Small intestine (tissue), 7 donors: ENCODE data around the gene PLD5. TPM values are rescaled to one million over a fixed set of nuclear protein-coding genes. Genes with fewer than 3 reads are reported as not detected.

Experiments used
- DNase-seq, 2 donors: peaks; one replicate each; pipeline versions ENCODE4 v3.0.0 to v3.0.0-alpha.2; 2013
- FAIRE-seq: peaks from 2 replicates; lab custom pipeline; 2012; peaks lifted over from hg19 to GRCh38; lab: Jason Lieb, UNC
- H3K27ac ChIP-seq, 3 donors: one replicate each; pipeline ENCODE4 v1.5.1; 2013; ENCODE audit warnings: low read length in 2 of 3, mild to moderate bottlenecking in 2 of 3, control low read depth in 1 of 3, inconsistent platforms in 1 of 3, low read depth in 1 of 3, moderate library complexity in 1 of 3
- H3K27me3 ChIP-seq, 3 donors: one replicate each; pipeline ENCODE4 v1.6.1; 2013; ENCODE audit warnings: low read length in 3 of 3, inconsistent platforms in 1 of 3; ENCODE audit not compliant: control insufficient read depth in 3 of 3, insufficient read depth in 3 of 3
- H3K36me3 ChIP-seq, 3 donors: one replicate each; pipeline ENCODE4 v1.6.1; 2013; ENCODE audit warnings: low read length in 3 of 3, inconsistent platforms in 1 of 3, low read depth in 1 of 3, mild to moderate bottlenecking in 1 of 3, moderate library complexity in 1 of 3; ENCODE audit not compliant: control insufficient read depth in 3 of 3, insufficient read depth in 2 of 3
- H3K4me1 ChIP-seq, 3 donors: one replicate each; pipeline ENCODE4 v1.6.1; 2013; ENCODE audit warnings: low read length in 2 of 3, inconsistent platforms in 1 of 3, low read depth in 1 of 3, mild to moderate bottlenecking in 1 of 3, moderate library complexity in 1 of 3; ENCODE audit not compliant: control insufficient read depth in 3 of 3, insufficient read depth in 2 of 3
- H3K4me3 ChIP-seq, 3 donors: one replicate each; pipeline ENCODE4 v1.5.1; 2013; ENCODE audit warnings: low read length in 3 of 3, control low read depth in 1 of 3, inconsistent platforms in 1 of 3, low read depth in 1 of 3, mild to moderate bottlenecking in 1 of 3, moderate library complexity in 1 of 3
- H3K9me3 ChIP-seq, 2 donors: one replicate each; pipeline ENCODE4 v1.6.1; 2013; ENCODE audit warnings: low read depth in 1 of 2, low read length in 1 of 2; ENCODE audit not compliant: control insufficient read depth in 2 of 2, insufficient read depth in 1 of 2
- WGBS, 3 donors: extraction: QIAGEN DNeasy Blood & Tissue Kit; methylation state at CpG; one replicate each; pipeline ENCODE4 v1.1.7; 2013; 5-methylcytosine and 5-hydroxymethylcytosine counted together
- polyA plus RNA-seq, 4 donors: library from polyadenylated mRNA; stranded (reverse) in 3 of 4; unstranded in 1 of 4; fragments of 200-250 nt in 3 of 4; fragments of 120-200 nt in 1 of 4; gene quantifications; one replicate each; pipeline versions ENCODE4 v1.2.1 to v1.2.3, GENCODE V29; 2013
- donor health status: healthy with polysubstance abuse.
- donor health status: control.
- donor health status: control.
- donor health status: Bipolar disorder and iron deficiency.
- donor health status: healthy.

The PLD5 gene
- polyA plus RNA-seq, 4 donors = 0.12 to 0.13 TPM; not detected in 2

DNA sequence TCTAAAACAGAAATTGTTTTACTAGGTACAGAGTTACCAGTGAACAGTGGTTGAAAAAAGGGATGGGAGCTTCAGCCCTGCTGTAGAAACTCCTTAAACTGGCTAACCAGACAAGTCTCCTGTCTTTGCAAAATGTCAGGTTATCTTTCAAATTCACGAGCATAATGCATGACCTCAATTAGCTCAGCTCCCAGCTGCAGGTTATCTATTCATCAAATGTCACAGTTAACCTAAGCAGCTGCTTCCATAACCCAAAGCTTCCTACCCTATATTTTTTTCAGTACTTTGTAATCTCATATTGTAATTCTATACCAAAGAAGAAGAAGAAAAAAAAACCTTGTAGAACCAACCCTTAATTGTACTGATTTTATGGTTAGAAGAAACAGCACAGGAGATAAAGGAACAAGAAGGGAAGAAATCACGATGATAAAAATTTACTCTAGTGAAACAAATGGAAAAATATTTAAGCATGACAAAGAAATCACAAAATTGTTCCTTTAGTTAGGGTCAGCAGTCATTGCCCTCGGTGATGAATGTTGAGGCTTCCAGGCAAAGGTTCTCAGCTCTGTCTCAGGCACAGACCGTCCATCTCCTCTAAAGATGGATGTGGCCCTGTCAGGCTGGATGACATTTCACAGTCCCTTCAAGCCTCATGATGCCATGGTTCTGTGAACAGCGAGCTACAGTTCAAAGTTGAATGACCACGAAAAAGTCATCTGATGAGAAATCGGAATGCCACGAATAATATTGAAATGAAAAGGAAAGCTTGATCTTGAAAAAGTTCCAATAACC lies 95.9 kb downstream of the PLD5 start:
- no peaks in the 10 kb centered on the region for H3K27me3 ChIP-seq
- no peak overlapping the region for H3K4me3 ChIP-seq
- DNase-seq (no peak), FAIRE-seq (no peak)
- no peaks in the 10 kb centered on the region for H3K36me3 ChIP-seq
- H3K9me3 ChIP-seq = peaks cover 0 to 7% of the 10 kb centered on the region in 2 donors
- 58 to 68% (median 66%) methylated on average over 8 of the region's 8 CpGs for WGBS, 3 donors
- no peak overlapping the region for H3K27ac ChIP-seq
- H3K4me1 ChIP-seq = no peaks in the 10 kb centered on the region

GRCh38 chr1:242427519-242427918 lies 97.0 kb downstream of the PLD5 start:
- DNase-seq (no peak), FAIRE-seq (no peak)
- Histone ChIP-seq H3K27me3 (no peaks in the 10 kb centered on the region), H3K36me3 (no peaks in the 10 kb centered on the region), H3K27ac (no peak overlapping the region), H3K9me3 (peaks cover 0 to 7% of the 10 kb centered on the region in 2 donors), H3K4me3 (no peak overlapping the region), H3K4me1 (no peaks in the 10 kb centered on the region)
- WGBS, 3 donors = 55 to 58% (median 57%) methylated on average over 4 of the region's 4 CpGs

- WGBS, 3 donors = 78 to 86% (median 80%) methylated on average over 6 of the region's 6 CpGs
- DNase-seq (no peak), FAIRE-seq (no peak)
- Histone ChIP-seq H3K36me3 (no peaks in the 10 kb centered on the region), H3K27ac (no peak overlapping the region), H3K4me3 (no peak overlapping the region), H3K27me3 (no peaks in the 10 kb centered on the region), H3K9me3 (peaks cover 0 to 4% of the 10 kb centered on the region in 2 donors), H3K4me1 (no peaks in the 10 kb centered on the region)
These were observed 98.1 kb downstream of the PLD5 start for GRCh38 chr1:242426271-242426905.

DNA sequence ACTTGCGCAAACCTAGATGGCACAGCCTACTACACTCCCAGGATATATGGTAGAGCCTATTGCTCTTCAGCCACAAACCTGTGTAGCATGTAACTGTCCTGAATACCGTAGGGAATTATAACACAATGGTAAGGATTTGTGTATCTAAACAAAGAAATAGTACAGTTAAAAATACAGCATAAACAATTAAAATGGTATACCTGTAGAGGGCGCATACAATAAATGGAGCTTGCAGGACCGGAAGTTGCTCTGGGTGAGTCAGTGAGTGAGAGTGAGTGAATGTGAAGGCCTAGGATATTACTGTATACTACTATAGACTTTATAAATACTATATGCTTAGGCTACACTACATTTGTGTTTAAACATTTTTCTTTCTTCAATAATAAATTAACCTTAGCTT lies 99.3 kb downstream of the PLD5 start:
- no peak for FAIRE-seq
- WGBS, 3 donors = 78 to 84% (median 78%) methylated on average over 4 of the region's 4 CpGs
- no peak overlapping the region for H3K4me3 ChIP-seq
- H3K27ac ChIP-seq = no peak overlapping the region
- no peaks in the 10 kb centered on the region for H3K36me3 ChIP-seq
- H3K9me3 ChIP-seq = peaks cover 0 to 4% of the 10 kb centered on the region in 2 donors
- DNase-seq = no peak
- no peaks in the 10 kb centered on the region for H3K27me3 ChIP-seq
- H3K4me1 ChIP-seq = no peaks in the 10 kb centered on the region

DNA sequence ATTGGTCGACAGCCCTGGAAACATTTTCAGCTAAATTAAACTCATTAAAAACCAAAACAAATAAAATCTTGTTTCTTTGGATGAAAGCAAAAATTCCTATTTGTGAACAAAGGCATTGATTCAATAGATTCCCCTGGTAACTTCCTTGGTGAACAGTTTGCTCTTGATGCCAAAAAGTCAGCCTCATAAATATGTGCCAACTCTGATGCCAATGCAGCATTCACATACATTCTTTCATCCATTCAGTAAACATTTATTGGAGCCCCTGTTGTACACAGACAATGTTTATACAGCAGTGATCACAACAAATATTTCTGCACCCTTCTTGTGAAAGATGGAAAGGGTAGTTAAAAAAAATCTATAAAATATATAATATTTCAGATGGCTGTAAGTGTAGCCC lies 107.8 kb downstream of the PLD5 start:
- Histone ChIP-seq H3K9me3 (no peaks in the 10 kb centered on the region), H3K36me3 (no peaks in the 10 kb centered on the region), H3K4me1 (no peaks in the 10 kb centered on the region), H3K27ac (no peak overlapping the region), H3K4me3 (no peak overlapping the region), H3K27me3 (peaks cover 0 to 2% (median 0%) of the 10 kb centered on the region in 3 donors)
- WGBS, 3 donors = 57 to 71% (median 63%) methylated on average over 1 of the region's 1 CpG
- FAIRE-seq = no peak
- DNase-seq = no peak

DNA sequence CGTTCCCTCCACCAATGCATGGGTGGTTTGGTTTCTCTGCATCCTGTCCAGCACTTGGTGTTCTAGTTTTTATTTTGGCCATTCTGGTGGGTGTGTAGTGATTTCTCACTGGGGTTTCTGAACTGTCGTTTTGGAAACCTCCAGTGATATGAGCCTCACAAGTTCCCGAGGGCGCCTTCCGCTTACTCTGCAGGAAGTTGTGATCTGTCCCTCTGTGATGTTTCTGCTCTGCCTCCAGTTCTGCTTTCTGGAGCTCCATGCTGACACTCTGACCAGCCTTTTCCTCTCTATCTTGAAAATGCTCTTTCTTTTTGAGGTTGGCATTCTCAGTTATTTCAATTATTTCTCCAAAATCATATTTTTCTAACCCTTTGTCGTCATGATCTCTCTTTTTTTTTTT lies 111.6 kb downstream of the PLD5 start:
- FAIRE-seq (no peak), DNase-seq (no peak)
- Histone ChIP-seq H3K9me3 (peaks cover 0 to 3% of the 10 kb centered on the region in 2 donors), H3K4me3 (no peak overlapping the region), H3K27me3 (peaks cover 0 to 2% (median 0%) of the 10 kb centered on the region in 3 donors), H3K4me1 (no peaks in the 10 kb centered on the region), H3K36me3 (no peaks in the 10 kb centered on the region), H3K27ac (no peak overlapping the region)
- 64 to 82% (median 73%) methylated on average over 6 of the region's 6 CpGs for WGBS, 3 donors

DNA sequence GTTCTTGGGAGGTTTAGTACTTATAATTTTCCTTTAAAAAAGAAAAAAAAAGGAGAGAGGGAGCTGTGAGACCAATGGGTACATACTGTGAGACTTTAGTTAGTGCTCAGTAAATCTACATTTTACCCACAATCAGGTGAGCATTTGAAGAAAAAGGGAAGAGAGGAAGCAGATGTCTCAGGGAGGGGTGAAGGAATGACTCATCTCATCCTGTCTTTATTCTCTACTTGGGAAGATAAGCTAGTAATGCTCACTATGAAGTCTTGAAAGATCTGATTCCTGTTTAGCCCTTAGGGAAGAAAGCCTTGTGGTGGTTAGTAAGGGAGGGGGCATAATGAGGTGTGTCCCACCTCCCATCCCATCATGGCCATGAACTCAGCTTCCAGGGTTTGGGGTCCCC lies 112.6 kb downstream of the PLD5 start:
- Histone ChIP-seq H3K9me3 (peaks cover 0 to 3% of the 10 kb centered on the region in 2 donors), H3K27ac (no peak overlapping the region), H3K27me3 (peaks cover 0 to 2% (median 0%) of the 10 kb centered on the region in 3 donors), H3K36me3 (no peaks in the 10 kb centered on the region), H3K4me1 (no peaks in the 10 kb centered on the region), H3K4me3 (no peak overlapping the region)
- DNase-seq (no peak), FAIRE-seq (no peak)

DNA sequence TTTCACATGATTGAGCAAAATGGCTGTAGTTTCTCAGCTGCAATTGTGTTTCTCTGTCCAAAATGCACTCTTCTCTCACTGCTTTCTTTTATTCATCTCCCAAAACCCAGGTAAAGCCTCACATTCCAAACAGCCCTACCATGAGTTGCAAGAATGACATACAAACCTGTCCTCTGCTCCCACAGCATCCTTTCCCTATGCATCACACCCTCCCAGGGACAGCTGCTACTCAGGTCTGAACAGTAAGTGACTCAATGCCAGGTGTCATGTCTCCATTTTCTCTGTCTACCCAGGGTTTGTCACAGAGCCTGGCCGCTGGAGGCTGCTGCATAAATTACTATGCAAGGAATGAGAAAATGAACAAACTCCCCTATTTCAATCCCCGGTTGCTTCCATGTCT lies 118.5 kb downstream of the PLD5 start:
- no peaks in the 10 kb centered on the region for H3K4me1 ChIP-seq
- FAIRE-seq (no peak), DNase-seq (no peak)
- H3K9me3 ChIP-seq = peaks cover 0 to 3% of the 10 kb centered on the region in 2 donors
- no peaks in the 10 kb centered on the region for H3K27me3 ChIP-seq
- H3K36me3 ChIP-seq = no peaks in the 10 kb centered on the region
- 67 to 76% (median 70%) methylated on average over 2 of the region's 2 CpGs for WGBS, 3 donors
- H3K4me3 ChIP-seq = no peak overlapping the region
- no peak overlapping the region for H3K27ac ChIP-seq
